Astrocyte (in vitro differentiated cells and primary cell): ENCODE data around the gene SHROOM2. TPM values are rescaled to one million over a fixed set of nuclear protein-coding genes. Genes with fewer than 3 reads are reported as not detected.

Source experiments
- DNase-seq: peaks from one replicate; pipeline ENCODE4 v3.0.0-alpha.2; 2010; ENCODE audit warnings: low read depth
- FAIRE-seq: peaks from 2 replicates; lab custom pipeline; 2011; peaks lifted over from hg19 to GRCh38; lab: Jason Lieb, UNC
- H2AFZ ChIP-seq: 2 replicates; pipeline ENCODE4 v1.6.0; 2012; ENCODE audit warnings: low read depth, low read length, inconsistent platforms
- H3K27ac ChIP-seq: 2 replicates; pipeline ENCODE4 v1.5.1; 2011; ENCODE audit warnings: low read depth, low read length, inconsistent platforms
- H3K27me3 ChIP-seq: 2 replicates; pipeline ENCODE4 v1.6.0; 2011; ENCODE audit warnings: low read length, inconsistent platforms; ENCODE audit not compliant: insufficient read depth
- H3K36me3 ChIP-seq: 2 replicates; pipeline ENCODE4 v1.5.1; 2011; ENCODE audit warnings: low read length, inconsistent platforms; ENCODE audit not compliant: insufficient read depth
- H3K4me1 ChIP-seq: 2 replicates; pipeline ENCODE4 v1.5.1; 2011; ENCODE audit warnings: low read length, inconsistent platforms; ENCODE audit not compliant: insufficient read depth
- H3K4me2 ChIP-seq: 2 replicates; pipeline ENCODE4 v1.6.0; 2012; ENCODE audit warnings: low read length, inconsistent platforms
- H3K4me3 ChIP-seq: 2 replicates; pipeline ENCODE4 v1.5.1; 2011; ENCODE audit warnings: low read depth, mild to moderate bottlenecking, low read length, inconsistent platforms; ENCODE audit not compliant: insufficient read depth
- H3K79me2 ChIP-seq: 2 replicates; pipeline ENCODE4 v1.6.0; 2012; ENCODE audit warnings: mild to moderate bottlenecking, low read length, inconsistent platforms; ENCODE audit not compliant: insufficient read depth
- H3K9ac ChIP-seq: 2 replicates; pipeline ENCODE4 v1.6.0; 2012; ENCODE audit warnings: mild to moderate bottlenecking, low read length, inconsistent platforms
- H3K9me3 ChIP-seq: 2 replicates; pipeline ENCODE4 v1.5.1; 2012; ENCODE audit warnings: low read depth, mild to moderate bottlenecking, low read length, inconsistent platforms; ENCODE audit not compliant: insufficient read depth
- H4K20me1 ChIP-seq: 2 replicates; pipeline ENCODE4 v1.6.0; 2012; ENCODE audit warnings: low read length, inconsistent platforms; ENCODE audit not compliant: insufficient read depth
- H3K27ac Mint-ChIP-seq: one replicate; pipeline ENCODE4 v1.8.0; 2021; ENCODE audit warnings: mild to moderate bottlenecking, mixed read lengths; ENCODE audit not compliant: unreplicated experiment
- H3K27me3 Mint-ChIP-seq: one replicate; pipeline ENCODE4 v1.8.0; 2021; ENCODE audit warnings: low read depth, mixed read lengths; ENCODE audit not compliant: unreplicated experiment
- H3K36me3 Mint-ChIP-seq: one replicate; pipeline ENCODE4 v1.8.0; 2021; ENCODE audit warnings: low read depth, mixed read lengths; ENCODE audit not compliant: unreplicated experiment
- H3K4me1 Mint-ChIP-seq: one replicate; pipeline ENCODE4 v1.8.0; 2021; ENCODE audit warnings: low read depth, mixed read lengths; ENCODE audit not compliant: unreplicated experiment
- H3K4me3 Mint-ChIP-seq: one replicate; pipeline ENCODE4 v1.8.0; 2021; ENCODE audit warnings: mild to moderate bottlenecking, moderate library complexity, mixed read lengths; ENCODE audit not compliant: unreplicated experiment
- H3K9me3 Mint-ChIP-seq: one replicate; pipeline ENCODE4 v1.8.0; 2021; ENCODE audit warnings: mild to moderate bottlenecking, mixed read lengths; ENCODE audit not compliant: unreplicated experiment
- CTCF ChIP-seq: IDR thresholded peaks from 2 replicates; pipeline ENCODE4 v1.5.1; 2011; ENCODE audit warnings: low read depth, mild to moderate bottlenecking, inconsistent platforms, low read length, moderate library complexity; ENCODE audit not compliant: insufficient read depth
- EZH2 ChIP-seq: IDR thresholded peaks from 2 replicates; pipeline ENCODE4 v1.6.1; 2012; ENCODE audit warnings: mild to moderate bottlenecking, low read length, inconsistent platforms; ENCODE audit not compliant: insufficient read depth
- total RNA-seq: library from RNA; stranded (reverse); gene quantifications from 2 replicates; pipeline ENCODE4 v1.2.1, GENCODE V29; 2021

The SHROOM2 gene
- total RNA-seq, 1 donor from 2014 or later, result 15.9 TPM

GRCh38 chrX:9905288-9905687 is 119.1 kb downstream of the SHROOM2 start:
- DNase-seq (peak; percentile 88), FAIRE-seq (no peak)
- TF ChIP-seq EZH2, result no peak
- no peak for TF ChIP-seq CTCF
- Histone ChIP-seq H3K27ac (peak overlapping the region; percentile 88), H3K27me3 (no peaks in the 10 kb centered on the region), H2AFZ (no peak overlapping the region), H3K79me2 (peaks cover 29% of the 10 kb centered on the region), H3K9me3 (no peaks in the 10 kb centered on the region), H4K20me1 (no peaks in the 10 kb centered on the region), H3K4me1 (peaks cover 33% of the 10 kb centered on the region), H3K9ac (peak overlapping the region; percentile 62), H3K4me3 (no peak overlapping the region), H3K4me2 (peak overlapping the region; percentile 10), H3K36me3 (no peaks in the 10 kb centered on the region)
- Mint-ChIP-seq H3K4me3 (no peak overlapping the region), H3K36me3 (no peaks in the 10 kb centered on the region), H3K27ac (no peak overlapping the region), H3K9me3 (no peaks in the 10 kb centered on the region), H3K4me1 (peaks cover 36% of the 10 kb centered on the region), H3K27me3 (no peaks in the 10 kb centered on the region)

GRCh38 chrX:9905721-9906120 is 119.5 kb downstream of the SHROOM2 start:
- FAIRE-seq (no peak), DNase-seq (no peak)
- H3K36me3 ChIP-seq, result no peaks in the 10 kb centered on the region
- Mint-ChIP-seq H3K9me3 (no peaks in the 10 kb centered on the region), H3K27ac (peak overlapping the region; percentile 66), H3K36me3 (no peaks in the 10 kb centered on the region), H3K4me3 (no peak overlapping the region), H3K27me3 (no peaks in the 10 kb centered on the region), H3K4me1 (peaks cover 33% of the 10 kb centered on the region)
- no peak overlapping the region for H3K4me3 ChIP-seq
- H4K20me1 ChIP-seq, result no peaks in the 10 kb centered on the region
- H3K9me3 ChIP-seq, result no peaks in the 10 kb centered on the region
- no peak for TF ChIP-seq EZH2
- TF ChIP-seq CTCF, result no peak
- H2AFZ ChIP-seq, result no peak overlapping the region
- peaks cover 26% of the 10 kb centered on the region for H3K79me2 ChIP-seq
- H3K4me1 ChIP-seq, result peaks cover 32% of the 10 kb centered on the region
- peak overlapping the region; percentile 10 for H3K4me2 ChIP-seq
- peak overlapping the region; percentile 88 for H3K27ac ChIP-seq
- H3K9ac ChIP-seq, result peak overlapping the region; percentile 62
- no peaks in the 10 kb centered on the region for H3K27me3 ChIP-seq

- DNase-seq (peak; percentile 14), FAIRE-seq (no peak)
- H3K36me3 Mint-ChIP-seq, result no peaks in the 10 kb centered on the region
Observed at GRCh38 chrX:9906919-9907318, 120.7 kb downstream of the SHROOM2 start.

More at GRCh38 chrX:9906919-9907318, 120.7 kb downstream of the SHROOM2 start:
- H3K27ac Mint-ChIP-seq, result no peak overlapping the region
- Histone ChIP-seq H3K4me2 (peak overlapping the region; percentile 70), H3K27me3 (no peaks in the 10 kb centered on the region), H3K9ac (no peak overlapping the region), H3K4me3 (no peak overlapping the region), H3K27ac (peak overlapping the region; percentile 82), H4K20me1 (no peaks in the 10 kb centered on the region), H3K9me3 (no peaks in the 10 kb centered on the region), H3K36me3 (no peaks in the 10 kb centered on the region), H3K4me1 (peaks cover 42% of the 10 kb centered on the region), H3K79me2 (peaks cover 14% of the 10 kb centered on the region), H2AFZ (no peak overlapping the region)
- H3K27me3 Mint-ChIP-seq, result no peaks in the 10 kb centered on the region
- no peaks in the 10 kb centered on the region for H3K9me3 Mint-ChIP-seq
- TF ChIP-seq CTCF (no peak), EZH2 (no peak)
- H3K4me3 Mint-ChIP-seq, result no peak overlapping the region
- H3K4me1 Mint-ChIP-seq, result peaks cover 37% of the 10 kb centered on the region
